Kidney capillary endothelial cell (primary cell): ENCODE measurements around the gene SLC28A3.
A peak's percentile ranks its signal among the peaks of the same experiment; 100 is the strongest.
"Not testable (repeated sequence)": the region's sequence is repeated elsewhere in the genome, so short reads cannot be mapped to it uniquely, and the experiment has no call there.

Source experiments
- DNase-seq: peaks from one replicate; pipeline ENCODE4 v3.0.0-alpha.2; 2018; ENCODE audit warnings: low spot score

The SLC28A3 gene

DNA sequence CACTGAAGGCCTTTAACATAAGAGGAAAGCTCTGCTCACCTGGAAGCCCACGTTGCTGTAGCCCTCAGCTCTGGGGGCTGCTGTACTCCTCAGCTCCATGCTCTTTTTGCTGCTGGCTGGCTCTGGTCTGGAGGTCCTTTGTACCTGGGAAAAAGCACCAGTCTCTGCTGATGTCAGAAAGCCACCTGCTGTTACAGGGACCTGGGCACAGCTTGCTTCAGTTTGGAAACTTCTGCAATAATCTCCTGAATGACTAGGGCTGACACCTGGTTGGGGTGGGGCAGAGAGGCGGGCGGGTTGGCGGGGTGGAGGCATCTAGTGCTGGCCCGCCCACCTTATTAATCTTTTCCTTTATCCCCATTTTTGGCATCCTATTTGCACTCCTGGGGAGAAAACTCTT is at the start of gene SLC28A3:
Gene SLC28A3 (minus strand): TSS at position 224 of the 400 bp plus-strand sequence. CDS start 125 bp downstream, at position 99.
- no peak for DNase-seq

GRCh38 chr9:84390254-84390653 is 49.7 kb upstream of the SLC28A3 start:
- not testable (repeated sequence) for DNase-seq

DNA sequence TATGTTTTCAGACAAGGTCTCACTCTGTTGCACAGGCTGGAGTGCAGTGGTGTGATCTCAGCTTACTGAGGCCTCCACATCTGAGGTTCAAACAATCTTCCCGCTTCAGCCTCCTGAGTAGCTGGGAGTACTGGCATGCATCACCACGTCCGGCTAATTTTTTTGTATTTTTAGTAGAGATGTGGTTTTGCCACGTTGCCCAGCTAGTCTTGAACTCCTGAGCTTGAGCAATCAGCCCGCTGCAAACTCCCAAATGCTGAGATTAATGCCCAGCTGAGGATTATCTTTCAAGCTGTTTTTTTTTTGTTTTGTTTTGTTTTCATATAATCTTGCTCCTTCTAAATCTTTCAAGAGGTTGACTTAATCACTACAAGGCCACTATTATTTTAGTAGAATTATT is 47.3 kb upstream of the SLC28A3 start:
- no peak for DNase-seq

- no peak for DNase-seq
Measured at GRCh38 chr9:84386753-84387152, 46.2 kb upstream of the SLC28A3 start.

- no peak for DNase-seq
Measured at GRCh38 chr9:84385386-84386040, 45.0 kb upstream of the SLC28A3 start.

DNA sequence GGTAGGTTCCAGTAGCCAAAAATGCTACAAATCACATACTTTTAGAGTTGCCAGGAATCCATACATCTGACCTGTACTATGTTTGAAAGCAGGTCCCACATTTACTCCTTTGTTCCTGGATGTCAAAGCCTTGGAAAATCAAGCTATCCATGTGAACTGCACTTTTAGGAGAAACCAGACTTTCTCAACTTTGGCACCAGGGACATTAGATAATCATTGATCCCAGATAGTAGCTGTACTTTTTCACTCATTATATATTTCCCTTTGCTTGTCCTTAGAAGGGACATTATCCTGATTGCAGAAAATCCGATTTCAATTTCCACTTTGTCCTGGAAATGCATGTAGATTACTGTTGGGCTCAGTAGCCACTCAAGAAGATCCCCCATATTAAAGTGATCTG is 44.1 kb upstream of the SLC28A3 start:
- DNase-seq, result no peak

DNA sequence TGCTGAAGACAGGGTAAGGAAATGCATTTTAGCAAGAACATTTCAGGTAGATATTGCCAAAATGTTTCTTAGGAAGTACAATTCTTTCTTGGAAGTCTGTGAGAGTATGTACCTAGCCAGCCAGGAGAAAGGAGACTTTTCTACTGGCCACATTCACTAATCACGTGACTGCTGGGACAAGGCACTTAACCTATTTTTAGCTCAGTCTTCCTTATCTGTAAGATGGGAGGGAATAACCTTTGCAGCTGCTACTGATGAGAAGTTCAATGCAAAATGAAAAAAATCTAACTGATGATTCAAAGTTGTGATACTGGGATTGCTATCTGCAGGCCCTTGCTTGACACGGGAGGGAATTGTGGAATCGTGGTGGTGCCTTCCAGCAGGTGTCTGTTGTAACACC is 42.6 kb upstream of the SLC28A3 start:
- DNase-seq, result no peak

GRCh38 chr9:84382720-84383119 is 42.2 kb upstream of the SLC28A3 start:
- DNase-seq, result no peak

DNA sequence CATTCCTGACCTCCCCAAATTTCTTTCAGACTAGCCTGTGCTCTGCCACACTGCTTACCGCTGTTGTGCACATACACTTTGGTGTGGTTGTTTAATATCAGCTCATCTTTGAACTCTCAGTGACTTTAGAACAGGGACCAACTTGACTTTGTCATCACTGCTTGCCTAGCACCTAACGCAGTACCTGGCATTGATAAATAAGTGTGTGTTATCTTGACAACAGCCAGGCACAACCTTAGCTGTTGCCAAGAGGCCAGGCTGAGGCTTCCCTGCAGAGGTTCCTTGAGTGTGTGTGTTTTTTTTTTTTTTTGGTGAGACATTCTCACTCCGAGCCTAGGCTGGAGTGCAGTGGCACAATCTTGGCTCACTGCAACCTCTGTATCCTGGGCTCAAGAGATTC is 41.0 kb upstream of the SLC28A3 start:
- DNase-seq, result no peak

DNA sequence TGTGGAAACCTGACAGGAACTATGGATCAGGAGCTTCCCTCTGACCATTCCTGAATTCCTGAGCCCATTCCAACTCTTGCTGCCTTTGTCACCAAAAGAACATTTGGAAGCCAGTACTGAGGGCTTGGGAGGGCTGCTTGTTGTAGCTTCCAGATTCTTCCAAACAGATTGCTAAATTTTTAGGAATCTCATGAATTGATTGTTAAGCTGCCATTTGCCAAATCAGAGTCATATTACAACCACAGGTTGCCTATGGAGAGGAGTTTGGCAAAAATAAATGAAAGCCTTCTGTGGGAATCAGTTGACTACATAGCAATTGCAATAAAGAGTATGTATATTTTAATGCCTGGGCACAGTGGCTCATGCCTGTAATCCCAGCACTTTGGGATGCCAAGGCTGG is 39.2 kb upstream of the SLC28A3 start:
- DNase-seq, result no peak

- DNase-seq, result no peak
Measured at GRCh38 chr9:84375954-84376353, 35.4 kb upstream of the SLC28A3 start.

GRCh38 chr9:84374516-84374915 is 34.0 kb upstream of the SLC28A3 start:
- no peak for DNase-seq

DNA sequence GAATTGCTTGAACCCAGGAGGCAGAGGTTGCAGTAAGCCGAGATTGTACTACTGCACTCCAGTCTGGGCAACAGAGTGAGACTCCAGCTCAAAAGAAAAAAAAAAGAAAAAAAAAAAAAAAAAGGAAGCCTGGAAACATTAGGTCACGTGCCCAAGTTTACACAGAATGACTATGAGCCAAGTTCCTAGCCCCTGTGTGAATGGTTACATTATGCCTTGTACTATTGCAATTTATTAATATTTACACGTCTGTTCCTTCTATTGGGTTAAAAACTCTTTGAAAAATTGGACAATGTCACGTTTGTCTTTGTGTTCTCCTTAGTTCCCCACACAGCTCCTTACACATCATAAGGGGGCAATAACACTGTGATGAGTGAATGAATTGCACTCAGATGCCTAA is 33.5 kb upstream of the SLC28A3 start:
- DNase-seq, result no peak

DNA sequence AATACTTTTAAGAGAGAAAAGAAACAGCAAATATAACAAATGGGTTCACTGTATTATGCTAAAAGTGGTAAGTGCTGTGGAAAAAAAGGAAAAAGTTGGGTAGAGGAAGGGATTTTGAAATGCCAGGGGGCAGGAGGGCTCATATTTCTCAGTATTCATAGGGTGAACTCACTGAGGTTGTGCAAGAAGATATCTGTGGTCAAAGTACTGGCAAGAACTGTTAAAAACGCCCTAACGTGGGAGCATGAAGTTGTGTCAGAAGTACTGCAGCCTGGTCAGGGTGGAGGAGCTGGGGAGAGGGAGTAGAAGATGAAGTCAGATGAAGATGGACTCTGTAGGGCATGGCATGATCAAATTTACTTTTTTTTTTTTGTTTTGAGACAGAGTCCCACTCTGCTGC is 31.2 kb upstream of the SLC28A3 start:
- no peak for DNase-seq

DNA sequence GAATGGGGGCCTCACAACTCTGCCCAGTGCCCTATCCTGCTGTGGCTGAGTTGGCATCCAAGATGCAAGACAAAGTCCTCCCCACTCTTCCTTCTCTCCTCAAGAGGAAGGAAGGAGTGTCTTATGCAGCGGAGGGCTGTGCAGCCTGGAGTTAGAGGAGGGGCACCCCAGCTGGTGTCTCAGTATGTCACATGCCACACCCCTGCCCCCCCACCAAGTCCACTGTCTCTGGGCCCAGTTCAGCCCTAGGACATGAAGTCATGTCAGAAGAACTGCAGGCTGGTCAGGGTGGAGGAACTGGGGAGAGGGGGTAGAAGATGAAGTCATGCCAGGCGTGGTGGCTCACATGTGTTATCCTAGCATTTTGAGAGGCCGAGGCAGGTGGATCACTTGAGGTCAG is 28.0 kb upstream of the SLC28A3 start:
- DNase-seq, result no peak

DNA sequence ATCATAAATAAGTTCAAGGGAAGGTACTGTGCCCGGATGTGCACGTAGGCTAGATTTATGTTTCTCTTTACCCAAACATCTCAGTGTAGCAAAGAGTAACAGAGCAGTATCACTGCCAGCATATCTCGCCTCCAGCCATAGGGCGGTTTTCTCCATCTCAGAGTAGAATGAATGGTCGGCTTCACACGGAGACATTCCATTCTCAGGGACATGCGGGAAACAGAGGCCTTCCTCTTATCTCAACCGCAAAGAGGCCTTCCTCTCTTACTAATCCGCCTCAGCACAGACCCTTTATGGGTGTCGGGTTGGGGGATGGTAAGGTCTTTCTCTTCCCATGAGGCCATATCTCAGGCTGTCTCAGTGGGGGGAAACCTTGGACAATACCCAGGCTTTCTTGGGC is 27.2 kb upstream of the SLC28A3 start:
- DNase-seq, result not testable (repeated sequence)

- DNase-seq, result no peak
Measured at GRCh38 chr9:84366683-84367082, 26.1 kb upstream of the SLC28A3 start.

- not testable (repeated sequence) for DNase-seq
Measured at GRCh38 chr9:84364894-84365490, 24.4 kb upstream of the SLC28A3 start.

GRCh38 chr9:84361645-84362044 is 21.1 kb upstream of the SLC28A3 start:
- DNase-seq, result no peak

DNA sequence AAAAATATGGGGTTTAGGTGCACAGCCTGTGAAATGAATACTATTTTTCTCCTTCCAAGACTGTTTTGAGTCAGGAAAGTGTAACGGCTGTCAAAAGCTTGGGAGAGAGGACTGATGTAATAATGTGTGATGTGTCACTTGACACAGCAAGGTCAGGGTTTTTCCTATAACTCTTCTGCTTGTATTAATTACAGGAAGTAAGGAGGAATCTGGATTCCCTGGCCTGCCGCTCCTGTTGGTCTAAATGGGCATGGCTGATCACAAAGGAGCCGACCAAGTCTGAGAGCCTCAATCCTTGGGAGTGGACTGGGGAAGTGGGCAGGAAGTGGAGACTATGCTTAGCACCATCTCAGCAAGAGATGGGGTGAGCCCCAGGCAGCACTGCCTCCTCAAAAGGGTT is 16.7 kb upstream of the SLC28A3 start:
- DNase-seq, result peak; percentile 53

DNA sequence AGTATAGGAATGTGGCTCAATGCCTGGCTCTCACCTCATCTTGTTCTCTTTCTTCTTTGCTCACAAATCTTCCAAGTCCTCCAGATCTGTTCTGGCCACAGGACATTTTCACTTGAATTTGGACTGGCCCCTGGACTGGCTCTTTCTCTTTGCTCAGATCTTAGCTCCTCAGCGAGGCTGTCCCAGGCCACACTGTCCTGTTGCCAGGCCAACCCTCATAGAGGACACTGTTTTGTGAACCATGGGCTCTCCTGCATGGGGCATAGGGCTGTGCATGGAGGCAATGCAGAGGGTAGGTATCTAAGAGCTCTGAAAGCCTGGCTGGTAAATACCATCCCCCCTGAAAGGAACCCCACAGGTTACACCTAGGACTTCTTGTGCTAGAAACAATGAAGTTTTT is 13.5 kb upstream of the SLC28A3 start:
- DNase-seq, result no peak

DNA sequence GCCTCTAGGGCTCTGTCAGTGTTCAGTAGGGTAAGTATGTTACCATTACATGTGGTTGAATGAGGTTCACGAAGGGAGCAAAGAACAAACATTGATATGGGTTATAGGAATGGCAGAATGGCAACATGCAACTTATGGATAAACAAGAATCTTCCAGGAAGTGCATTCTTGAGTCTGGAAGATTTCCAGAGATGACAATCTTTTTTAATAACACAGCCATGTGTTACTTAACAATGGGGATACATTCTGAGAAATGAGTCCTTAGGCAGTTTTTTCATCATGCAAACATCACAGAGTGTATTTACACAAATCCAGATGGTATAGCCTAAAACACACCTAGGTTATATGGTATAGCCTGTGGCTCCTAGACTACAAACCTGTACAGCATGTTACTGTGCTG is 9.1 kb upstream of the SLC28A3 start:
- DNase-seq, result no peak

- no peak for DNase-seq
Measured at GRCh38 chr9:84343111-84343521, 2.6 kb upstream of the SLC28A3 start.

DNA sequence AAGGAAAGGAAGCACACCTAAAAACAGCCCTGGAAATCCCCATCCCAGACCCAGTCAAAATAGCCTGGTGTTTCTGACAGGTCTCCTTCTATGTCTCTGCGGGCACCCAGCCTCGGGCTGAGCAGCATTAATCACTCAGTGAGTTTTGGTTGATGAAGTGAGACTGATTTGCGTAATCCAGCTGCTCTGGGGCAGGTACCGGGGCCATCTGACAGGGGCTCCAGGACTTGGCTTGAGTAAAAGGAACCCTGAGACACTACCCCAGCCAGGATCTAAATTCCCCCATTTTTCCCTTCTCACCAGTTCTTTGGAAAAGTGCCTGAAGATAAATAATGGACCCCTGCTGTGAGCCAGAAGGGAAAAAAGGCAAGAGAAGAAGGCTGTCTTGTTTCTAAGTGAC is 596 bp downstream of the SLC28A3 start:
- DNase-seq, result no peak
